Osteoblast (primary cell): ENCODE measurements around the gene WDR88. TPM values are rescaled to one million over a fixed set of nuclear protein-coding genes. Genes with fewer than 3 reads are reported as not detected.

Source experiments
- DNase-seq: peaks from one replicate; pipeline ENCODE4 v3.0.0; 2011; ENCODE audit warnings: low spot score, mixed read lengths; ENCODE audit not compliant: insufficient read length; ENCODE audit errors: missing footprints
- H2AFZ ChIP-seq: 2 replicates; pipeline ENCODE4 v1.6.0; 2011; ENCODE audit warnings: mild to moderate bottlenecking, low read length
- H3K27ac ChIP-seq: 2 replicates; pipeline ENCODE4 v1.5.1; 2011; ENCODE audit warnings: mild to moderate bottlenecking, low read depth, low read length, moderate library complexity
- H3K27me3 ChIP-seq: 2 replicates; pipeline ENCODE4 v1.6.0; 2012; ENCODE audit warnings: mild to moderate bottlenecking, control low read depth, inconsistent platforms, low read length, moderate library complexity; ENCODE audit not compliant: insufficient read depth
- H3K36me3 ChIP-seq: 2 replicates; pipeline ENCODE4 v1.5.1; 2011; ENCODE audit warnings: mild to moderate bottlenecking, low read length, control low read depth, moderate library complexity; ENCODE audit not compliant: insufficient read depth
- H3K4me1 ChIP-seq: 2 replicates; pipeline ENCODE4 v1.5.1; 2011; ENCODE audit warnings: mild to moderate bottlenecking, low read length, control low read depth, moderate library complexity; ENCODE audit not compliant: insufficient read depth
- H3K4me2 ChIP-seq: 2 replicates; pipeline ENCODE4 v1.6.0; 2011; ENCODE audit warnings: mild to moderate bottlenecking, low read length; ENCODE audit not compliant: insufficient read depth
- H3K4me3 ChIP-seq: fragments of 200-600 bp; sonication (generic); 3 replicates; pipeline ENCODE4 v1.5.1; 2012; ENCODE audit warnings: mild to moderate bottlenecking, low read length, inconsistent platforms; ENCODE audit not compliant: insufficient read depth
- H3K79me2 ChIP-seq: 2 replicates; pipeline ENCODE4 v1.6.0; 2012; ENCODE audit warnings: mild to moderate bottlenecking, low read length, control low read depth, inconsistent platforms; ENCODE audit not compliant: insufficient read depth
- H3K9me3 ChIP-seq: 2 replicates; pipeline ENCODE4 v1.5.1; 2011; ENCODE audit warnings: low read depth, low read length, control low read depth
- H4K20me1 ChIP-seq: 2 replicates; pipeline ENCODE4 v1.6.0; 2012; ENCODE audit warnings: mild to moderate bottlenecking, low read length, control low read depth; ENCODE audit not compliant: insufficient read depth
- total RNA-seq: library from RNA; depleted of rRNA; stranded (reverse); fragments of >200 nt; gene quantifications from 2 replicates; pipeline ENCODE4 v1.2.3, GENCODE V29; 2012
- TF ChIP-seq, protein P1 (sequence below): IDR thresholded peaks from 2 replicates; pipeline ENCODE4 v1.5.1; 2011; ENCODE audit warnings: mild to moderate bottlenecking, low read depth, low read length, moderate library complexity; ENCODE audit errors: extremely low read depth

Gene WDR88
- total RNA-seq, 1 donor, result not detected

DNA sequence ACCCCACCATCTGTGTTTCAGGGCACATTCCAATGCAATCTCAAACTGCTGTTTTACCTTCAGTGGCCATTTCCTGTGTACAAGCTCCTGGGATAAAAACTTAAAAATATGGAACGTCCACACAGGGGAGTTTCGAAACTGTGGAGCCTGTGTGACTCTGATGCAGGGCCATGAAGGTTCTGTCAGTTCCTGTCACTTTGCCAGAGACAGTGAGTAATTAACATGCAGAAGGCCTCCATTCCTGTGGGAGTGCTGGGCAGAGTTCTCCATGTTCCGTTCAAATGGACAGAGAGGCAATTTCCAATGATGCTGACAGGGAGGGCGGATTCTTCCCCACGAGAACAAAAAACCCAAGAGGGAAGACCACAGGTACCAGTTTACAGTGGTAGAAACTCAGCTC is 24.4 kb downstream of the WDR88 start:
- no peaks in the 10 kb centered on the region for H3K27me3 ChIP-seq
- TF ChIP-seq, protein P1, sequence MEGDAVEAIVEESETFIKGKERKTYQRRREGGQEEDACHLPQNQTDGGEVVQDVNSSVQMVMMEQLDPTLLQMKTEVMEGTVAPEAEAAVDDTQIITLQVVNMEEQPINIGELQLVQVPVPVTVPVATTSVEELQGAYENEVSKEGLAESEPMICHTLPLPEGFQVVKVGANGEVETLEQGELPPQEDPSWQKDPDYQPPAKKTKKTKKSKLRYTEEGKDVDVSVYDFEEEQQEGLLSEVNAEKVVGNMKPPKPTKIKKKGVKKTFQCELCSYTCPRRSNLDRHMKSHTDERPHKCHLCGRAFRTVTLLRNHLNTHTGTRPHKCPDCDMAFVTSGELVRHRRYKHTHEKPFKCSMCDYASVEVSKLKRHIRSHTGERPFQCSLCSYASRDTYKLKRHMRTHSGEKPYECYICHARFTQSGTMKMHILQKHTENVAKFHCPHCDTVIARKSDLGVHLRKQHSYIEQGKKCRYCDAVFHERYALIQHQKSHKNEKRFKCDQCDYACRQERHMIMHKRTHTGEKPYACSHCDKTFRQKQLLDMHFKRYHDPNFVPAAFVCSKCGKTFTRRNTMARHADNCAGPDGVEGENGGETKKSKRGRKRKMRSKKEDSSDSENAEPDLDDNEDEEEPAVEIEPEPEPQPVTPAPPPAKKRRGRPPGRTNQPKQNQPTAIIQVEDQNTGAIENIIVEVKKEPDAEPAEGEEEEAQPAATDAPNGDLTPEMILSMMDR, result no peak
- H3K79me2 ChIP-seq, result no peaks in the 10 kb centered on the region
- no peak overlapping the region for H3K4me3 ChIP-seq
- H3K4me1 ChIP-seq, result peaks cover 3% of the 10 kb centered on the region
- DNase-seq, result no peak
- H3K9me3 ChIP-seq, result no peaks in the 10 kb centered on the region
- H2AFZ ChIP-seq, result no peak overlapping the region
- H3K27ac ChIP-seq, result no peak overlapping the region
- no peaks in the 10 kb centered on the region for H3K36me3 ChIP-seq
- H4K20me1 ChIP-seq, result no peaks in the 10 kb centered on the region
- no peak overlapping the region for H3K4me2 ChIP-seq

DNA sequence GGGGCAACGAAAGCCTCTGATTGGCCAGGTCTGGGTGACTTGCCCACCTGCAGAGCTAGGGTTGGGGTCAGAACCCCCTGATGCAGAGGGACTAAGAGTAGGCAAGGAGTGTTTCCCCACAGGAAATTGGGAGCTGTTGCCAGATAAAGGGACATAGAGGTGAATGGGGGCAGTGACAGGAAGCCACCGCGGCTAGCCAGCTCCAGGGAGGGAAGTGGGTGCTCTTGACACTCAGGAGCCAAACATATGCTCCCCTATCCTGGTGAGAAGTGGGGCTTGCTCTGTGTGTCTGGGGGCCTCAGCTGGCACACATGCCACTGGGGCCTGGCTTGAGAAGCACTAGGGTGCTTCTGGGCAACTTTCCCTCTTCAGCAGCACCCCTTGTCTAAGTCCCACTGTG is 26.0 kb downstream of the WDR88 start:
- no peaks in the 10 kb centered on the region for H3K36me3 ChIP-seq
- no peak for DNase-seq
- H3K79me2 ChIP-seq, result no peaks in the 10 kb centered on the region
- H3K27ac ChIP-seq, result no peak overlapping the region
- no peak overlapping the region for H3K4me2 ChIP-seq
- no peak overlapping the region for H3K4me3 ChIP-seq
- H3K27me3 ChIP-seq, result no peaks in the 10 kb centered on the region
- TF ChIP-seq, protein P1, result no peak
- no peaks in the 10 kb centered on the region for H4K20me1 ChIP-seq
- no peak overlapping the region for H2AFZ ChIP-seq
- H3K4me1 ChIP-seq, result peaks cover 3% of the 10 kb centered on the region
- no peaks in the 10 kb centered on the region for H3K9me3 ChIP-seq

DNA sequence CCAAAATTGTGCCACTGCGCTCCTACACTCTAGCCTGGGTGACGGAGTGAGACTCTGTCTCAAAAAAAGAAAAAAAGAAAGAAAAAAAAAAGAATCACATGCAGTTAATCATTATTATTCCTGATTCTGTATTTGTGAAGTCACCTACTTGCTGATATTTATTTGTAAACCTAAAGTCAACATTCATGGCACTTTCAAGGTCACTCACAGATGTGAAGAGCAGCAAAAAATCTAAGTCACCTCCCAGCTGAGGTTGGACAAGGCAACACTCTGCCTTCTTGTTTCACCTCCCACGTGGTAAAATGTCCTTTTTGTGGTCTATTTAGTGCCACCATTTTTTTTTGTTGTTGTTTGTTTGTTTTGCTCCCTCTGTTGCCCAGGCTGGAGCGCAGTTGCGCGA is 26.5 kb downstream of the WDR88 start:
- no peak overlapping the region for H3K27ac ChIP-seq
- H2AFZ ChIP-seq, result no peak overlapping the region
- H3K27me3 ChIP-seq, result no peaks in the 10 kb centered on the region
- peaks cover 3% of the 10 kb centered on the region for H3K4me1 ChIP-seq
- no peaks in the 10 kb centered on the region for H3K79me2 ChIP-seq
- no peak overlapping the region for H3K4me3 ChIP-seq
- no peaks in the 10 kb centered on the region for H3K9me3 ChIP-seq
- no peak for DNase-seq
- no peaks in the 10 kb centered on the region for H3K36me3 ChIP-seq
- no peaks in the 10 kb centered on the region for H4K20me1 ChIP-seq
- H3K4me2 ChIP-seq, result no peak overlapping the region
- TF ChIP-seq, protein P1, result no peak

DNA sequence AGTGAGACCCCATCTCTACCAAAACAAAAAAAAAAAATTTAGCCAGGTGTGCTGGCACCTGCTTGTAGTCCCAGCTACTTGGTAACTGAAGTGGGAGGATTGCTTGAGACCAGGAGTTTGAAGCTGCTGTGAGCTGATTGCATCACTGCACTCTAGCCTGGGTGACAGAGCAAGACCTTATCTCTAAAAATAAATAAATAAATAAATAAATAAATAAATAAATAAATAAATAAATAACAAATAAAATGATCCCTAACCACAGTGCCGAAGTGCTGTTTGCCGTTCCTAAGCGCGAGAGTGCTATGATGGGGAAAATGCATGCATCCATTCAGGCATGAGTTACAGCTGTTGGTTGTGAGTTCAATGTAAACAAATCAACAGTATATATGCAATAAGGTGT is 27.2 kb downstream of the WDR88 start:
- no peaks in the 10 kb centered on the region for H3K36me3 ChIP-seq
- no peaks in the 10 kb centered on the region for H3K27me3 ChIP-seq
- no peaks in the 10 kb centered on the region for H4K20me1 ChIP-seq
- no peaks in the 10 kb centered on the region for H3K9me3 ChIP-seq
- H2AFZ ChIP-seq, result no peak overlapping the region
- H3K27ac ChIP-seq, result no peak overlapping the region
- TF ChIP-seq, protein P1, result no peak
- H3K4me2 ChIP-seq, result no peak overlapping the region
- H3K4me1 ChIP-seq, result peaks cover 3% of the 10 kb centered on the region
- no peak overlapping the region for H3K4me3 ChIP-seq
- DNase-seq, result no peak
- H3K79me2 ChIP-seq, result no peaks in the 10 kb centered on the region
